EL (cell line): Measurements from ENCODE around the gene TRPM2.
"Not testable (repeated sequence)": the region's sequence is repeated elsewhere in the genome, so short reads cannot be mapped to it uniquely, and the experiment has no call there.

Experiments
- DNase-seq: peaks from one replicate; pipeline ENCODE4 v3.0.0-alpha.2; 2016

TRPM2 gene

GRCh38 chr21:44375761-44376241 is 22.4 kb downstream of the TRPM2 start:
- DNase-seq, result no peak

DNA sequence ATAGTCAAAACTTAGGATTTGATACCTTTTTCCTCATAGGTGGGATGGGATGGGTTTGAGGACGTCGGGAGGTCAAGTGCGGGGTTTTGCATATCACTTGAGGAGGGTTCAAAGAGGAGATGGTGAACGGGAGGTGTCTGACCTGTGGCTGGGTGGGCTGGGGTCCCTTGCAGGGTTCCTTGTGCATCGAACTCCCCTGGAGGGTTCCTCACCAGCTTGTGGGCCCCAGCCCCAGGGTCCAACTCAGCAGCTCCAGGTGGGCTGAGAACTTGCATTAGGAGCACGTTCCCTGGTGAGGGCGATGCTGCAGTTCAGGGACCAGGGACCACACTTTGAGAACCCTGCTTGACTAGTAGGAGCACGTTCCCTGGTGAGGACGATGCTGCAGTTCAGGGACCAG is 23.2 kb downstream of the TRPM2 start:
- no peak for DNase-seq

- DNase-seq, result no peak
These were observed 23.9 kb downstream of the TRPM2 start for GRCh38 chr21:44377201-44377921.

DNA sequence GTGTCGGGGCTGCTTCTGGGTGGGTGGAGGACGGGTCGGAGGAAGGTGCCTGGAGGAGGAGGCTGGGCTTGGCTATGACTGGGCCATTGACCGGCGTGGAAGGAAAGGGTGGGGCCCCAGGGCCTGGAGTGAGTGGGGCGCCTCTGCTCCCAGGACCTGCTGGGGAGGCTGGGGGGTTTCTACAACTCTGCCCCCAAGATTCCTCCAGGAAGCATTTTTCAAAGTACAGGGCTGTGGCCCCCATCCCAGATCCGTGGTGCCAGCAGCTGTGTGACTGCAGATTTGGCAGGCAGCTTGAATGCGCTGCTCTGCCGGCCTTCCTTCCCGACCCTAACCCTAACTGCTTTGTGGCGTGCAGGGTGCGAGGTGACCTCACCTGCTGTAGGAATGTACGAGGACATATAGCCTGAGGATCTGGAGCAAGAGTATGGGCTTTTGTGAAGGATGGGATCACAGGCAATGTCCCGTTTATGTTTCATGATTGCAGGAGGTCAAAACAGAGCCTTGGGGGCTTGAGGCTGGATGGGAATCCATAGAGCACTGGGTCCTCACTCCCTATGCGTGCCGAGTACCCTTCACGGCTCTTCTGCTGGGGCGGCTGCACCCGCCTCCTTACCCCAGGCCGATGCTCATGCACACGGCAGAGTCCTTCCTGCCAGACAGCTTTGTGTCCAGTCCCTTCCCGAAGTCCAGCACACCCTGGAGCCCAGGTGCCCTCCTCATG is 24.7 kb downstream of the TRPM2 start:
- no peak for DNase-seq

GRCh38 chr21:44378646-44379514 is 25.5 kb downstream of the TRPM2 start:
- DNase-seq, result no peak

- DNase-seq, result no peak
These were observed 26.1 kb downstream of the TRPM2 start for GRCh38 chr21:44379515-44379848.

- DNase-seq, result no peak
These were observed 26.8 kb downstream of the TRPM2 start for GRCh38 chr21:44379991-44380865.

DNA sequence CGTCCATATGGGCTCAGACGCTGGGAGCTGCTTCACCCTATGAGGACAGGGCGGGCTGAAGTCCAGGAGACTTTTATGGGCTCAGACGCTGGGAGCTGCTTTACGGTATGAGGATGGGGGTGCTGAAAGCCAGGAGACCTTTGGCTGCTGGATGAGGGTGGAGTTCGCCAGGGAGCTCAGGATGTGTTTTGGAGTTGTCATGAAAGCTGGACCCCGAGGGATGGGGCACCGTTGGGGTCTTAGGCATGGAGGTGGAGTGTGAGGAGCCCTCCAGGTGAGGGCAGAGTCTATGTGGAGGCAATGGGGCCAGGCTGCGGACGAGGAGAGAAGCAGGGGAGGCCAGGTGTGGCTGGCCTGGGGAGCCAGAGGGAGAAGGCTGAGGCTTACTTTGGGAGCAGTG is 27.5 kb downstream of the TRPM2 start:
- no peak for DNase-seq

- DNase-seq, result no peak
These were observed 28.5 kb downstream of the TRPM2 start for GRCh38 chr21:44381874-44382273.

DNA sequence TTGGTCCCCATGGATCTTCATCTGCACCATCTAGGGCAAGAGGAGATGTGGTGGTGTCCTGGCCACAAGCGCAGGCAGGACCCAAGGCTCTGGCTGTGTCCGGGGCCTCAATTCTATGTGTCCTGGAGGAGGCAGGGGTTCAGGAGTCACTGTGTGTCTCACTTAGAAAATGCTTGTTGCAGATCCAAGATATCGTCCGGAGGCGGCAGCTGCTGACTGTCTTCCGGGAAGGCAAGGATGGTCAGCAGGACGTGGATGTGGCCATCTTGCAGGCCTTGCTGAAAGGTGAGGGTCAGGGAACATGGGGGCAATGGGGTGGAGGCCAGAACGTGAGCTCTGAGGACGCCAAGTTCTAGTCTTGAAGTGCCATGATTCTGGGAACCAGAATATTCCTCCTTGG is 29.1 kb downstream of the TRPM2 start:
- DNase-seq, result no peak

DNA sequence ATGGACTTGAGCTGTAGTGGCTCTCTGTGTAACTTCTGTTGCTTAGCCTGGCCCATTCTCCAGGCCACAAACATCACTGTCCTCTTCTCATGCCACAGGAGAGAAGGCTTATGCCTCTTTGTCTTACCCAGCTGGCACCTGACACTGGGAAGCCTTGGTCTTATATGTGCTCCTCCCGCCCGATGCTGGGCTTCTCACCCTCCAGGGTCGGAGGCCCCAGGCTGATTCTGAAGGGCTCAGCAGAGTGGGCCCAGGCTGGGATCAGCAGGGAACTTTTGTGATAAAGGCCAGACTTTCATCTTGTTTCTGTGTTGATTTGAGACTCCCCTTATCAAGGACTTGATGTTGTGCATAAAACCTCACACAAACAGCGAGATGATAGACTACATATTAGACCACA is 29.8 kb downstream of the TRPM2 start:
- no peak for DNase-seq

DNA sequence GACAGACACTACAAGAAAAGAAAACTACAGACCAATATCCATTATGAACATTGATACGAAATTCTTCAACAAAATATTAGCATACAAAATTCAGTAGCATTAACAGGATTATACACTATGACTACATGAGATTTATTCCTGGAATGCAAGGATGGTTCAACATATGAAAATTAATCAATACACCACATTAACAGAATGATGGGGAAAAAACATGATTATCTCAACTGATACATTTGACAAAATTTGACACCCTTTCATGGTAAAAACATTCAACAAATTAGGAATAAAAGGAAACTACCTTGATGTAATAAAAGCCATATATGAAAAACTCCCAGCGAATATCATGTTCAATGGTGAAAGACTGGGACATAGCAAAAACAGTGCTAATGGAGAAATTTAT is 31.5 kb downstream of the TRPM2 start:
- no peak for DNase-seq

DNA sequence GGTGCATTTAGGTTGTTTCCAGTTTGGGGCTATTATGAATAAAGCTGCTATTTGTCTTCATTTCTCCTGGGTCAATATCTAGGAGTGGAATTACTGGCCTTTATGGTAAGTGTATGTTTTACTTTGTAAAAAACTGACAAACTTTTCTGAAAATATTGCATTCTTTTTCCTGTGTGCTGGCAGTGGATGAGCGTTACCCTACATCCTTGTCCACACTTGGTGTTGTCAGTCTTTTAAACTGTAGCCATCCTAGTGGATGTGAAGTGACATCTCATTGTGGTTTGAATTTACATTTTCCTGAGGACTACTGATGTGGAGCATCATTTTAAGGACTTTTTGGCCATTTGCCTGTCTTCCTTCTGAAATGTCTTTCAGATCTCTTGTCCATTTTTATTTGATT is 35.9 kb downstream of the TRPM2 start:
- DNase-seq, result no peak

GRCh38 chr21:44390886-44391285 is 37.5 kb downstream of the TRPM2 start:
- no peak for DNase-seq

GRCh38 chr21:44391345-44392091 is 38.1 kb downstream of the TRPM2 start:
- DNase-seq, result no peak

DNA sequence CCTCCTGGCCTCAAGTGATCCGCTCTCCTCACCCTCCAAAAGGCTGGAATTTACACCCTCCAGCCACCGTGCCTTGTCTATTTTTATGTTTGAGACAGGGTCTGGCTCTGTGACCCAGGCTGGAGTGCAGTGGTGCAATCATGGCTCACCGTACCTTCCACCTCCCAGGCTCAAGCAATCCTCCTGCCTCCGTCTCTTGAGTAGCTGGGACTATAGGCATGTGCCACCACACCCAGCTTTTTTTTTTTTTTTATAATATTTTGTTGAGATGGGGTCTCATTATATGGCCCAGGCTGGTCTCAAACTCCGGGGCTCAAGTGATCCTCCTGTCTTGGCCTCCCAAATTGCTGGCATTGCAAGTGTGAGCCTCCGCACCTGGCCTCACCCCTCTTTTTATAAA is 38.8 kb downstream of the TRPM2 start:
- no peak for DNase-seq

- no peak for DNase-seq
These were observed 39.5 kb downstream of the TRPM2 start for GRCh38 chr21:44392916-44393315.

- no peak for DNase-seq
These were observed 41.3 kb downstream of the TRPM2 start for GRCh38 chr21:44394733-44395132.

DNA sequence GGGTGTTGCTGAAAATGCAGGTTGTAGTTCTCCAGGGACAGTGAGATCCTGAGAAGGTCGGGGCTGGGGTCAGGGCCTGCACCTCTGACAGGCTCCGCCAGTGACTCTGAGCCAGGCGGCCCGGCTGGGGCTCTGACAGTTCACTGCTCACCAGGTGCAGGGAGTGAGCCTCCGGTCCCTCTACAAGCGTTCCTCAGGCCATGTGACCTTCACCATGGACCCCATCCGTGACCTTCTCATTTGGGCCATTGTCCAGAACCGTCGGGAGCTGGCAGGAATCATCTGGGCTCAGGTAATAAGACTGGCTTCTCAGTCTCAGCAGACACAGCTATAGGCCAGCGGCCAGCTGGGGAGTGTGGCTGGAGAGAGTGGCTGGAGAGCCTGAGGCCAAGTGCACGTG is 41.8 kb downstream of the TRPM2 start:
- no peak for DNase-seq

- DNase-seq, result not testable (repeated sequence)
These were observed 43.4 kb downstream of the TRPM2 start for GRCh38 chr21:44396803-44397202.

- DNase-seq, result no peak
These were observed 44.1 kb downstream of the TRPM2 start for GRCh38 chr21:44397431-44398031.
